COR-L47 (cell line): ENCODE data around the gene CDHR3.
A peak's percentile ranks its signal among the peaks of the same experiment; 100 is the strongest.
"Not testable (repeated sequence)": the region's sequence is repeated elsewhere in the genome, so short reads cannot be mapped to it uniquely, and the experiment has no call there.

Experiments
- DNase-seq: peaks from one replicate; lab custom pipeline; 2025; lab: John Stamatoyannopoulos, UW

The CDHR3 gene, protein sequence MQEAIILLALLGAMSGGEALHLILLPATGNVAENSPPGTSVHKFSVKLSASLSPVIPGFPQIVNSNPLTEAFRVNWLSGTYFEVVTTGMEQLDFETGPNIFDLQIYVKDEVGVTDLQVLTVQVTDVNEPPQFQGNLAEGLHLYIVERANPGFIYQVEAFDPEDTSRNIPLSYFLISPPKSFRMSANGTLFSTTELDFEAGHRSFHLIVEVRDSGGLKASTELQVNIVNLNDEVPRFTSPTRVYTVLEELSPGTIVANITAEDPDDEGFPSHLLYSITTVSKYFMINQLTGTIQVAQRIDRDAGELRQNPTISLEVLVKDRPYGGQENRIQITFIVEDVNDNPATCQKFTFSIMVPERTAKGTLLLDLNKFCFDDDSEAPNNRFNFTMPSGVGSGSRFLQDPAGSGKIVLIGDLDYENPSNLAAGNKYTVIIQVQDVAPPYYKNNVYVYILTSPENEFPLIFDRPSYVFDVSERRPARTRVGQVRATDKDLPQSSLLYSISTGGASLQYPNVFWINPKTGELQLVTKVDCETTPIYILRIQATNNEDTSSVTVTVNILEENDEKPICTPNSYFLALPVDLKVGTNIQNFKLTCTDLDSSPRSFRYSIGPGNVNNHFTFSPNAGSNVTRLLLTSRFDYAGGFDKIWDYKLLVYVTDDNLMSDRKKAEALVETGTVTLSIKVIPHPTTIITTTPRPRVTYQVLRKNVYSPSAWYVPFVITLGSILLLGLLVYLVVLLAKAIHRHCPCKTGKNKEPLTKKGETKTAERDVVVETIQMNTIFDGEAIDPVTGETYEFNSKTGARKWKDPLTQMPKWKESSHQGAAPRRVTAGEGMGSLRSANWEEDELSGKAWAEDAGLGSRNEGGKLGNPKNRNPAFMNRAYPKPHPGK

GRCh38 chr7:105963038-105963667, at the start of gene CDHR3:
Gene CDHR3 (plus strand): TSS chr7:105963264. CDS start chr7:105963319, 55 bp downstream.
- peak; percentile 63 for DNase-seq

DNA sequence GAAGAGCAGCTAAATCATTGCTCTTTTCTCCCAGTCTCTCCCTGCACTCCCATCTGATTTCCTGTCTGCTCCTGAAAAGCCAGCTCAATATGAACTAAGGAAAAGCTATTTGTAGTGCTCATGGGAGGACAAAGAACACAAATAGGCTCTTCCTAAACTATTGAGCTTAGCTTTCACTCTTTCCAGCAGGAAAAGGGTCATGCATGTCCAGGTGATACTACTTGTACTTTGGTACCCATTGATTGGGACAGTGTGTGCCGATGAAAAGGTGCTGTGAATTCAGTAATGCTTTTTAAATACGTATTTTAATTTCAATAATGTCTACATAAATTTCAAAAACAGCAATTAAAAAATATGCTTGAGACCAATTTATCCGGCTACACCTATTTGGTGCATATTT, 49.1 kb upstream of the CDHR3 start:
- DNase-seq: no peak

GRCh38 chr7:105916603-105917002, 46.5 kb upstream of the CDHR3 start:
- no peak for DNase-seq

- no peak for DNase-seq
Measured at GRCh38 chr7:105917659-105918058, 45.4 kb upstream of the CDHR3 start.

GRCh38 chr7:105920766-105921165, 42.3 kb upstream of the CDHR3 start:
- DNase-seq: no peak

- no peak for DNase-seq
Measured at GRCh38 chr7:105924945-105925344, 38.1 kb upstream of the CDHR3 start.

DNA sequence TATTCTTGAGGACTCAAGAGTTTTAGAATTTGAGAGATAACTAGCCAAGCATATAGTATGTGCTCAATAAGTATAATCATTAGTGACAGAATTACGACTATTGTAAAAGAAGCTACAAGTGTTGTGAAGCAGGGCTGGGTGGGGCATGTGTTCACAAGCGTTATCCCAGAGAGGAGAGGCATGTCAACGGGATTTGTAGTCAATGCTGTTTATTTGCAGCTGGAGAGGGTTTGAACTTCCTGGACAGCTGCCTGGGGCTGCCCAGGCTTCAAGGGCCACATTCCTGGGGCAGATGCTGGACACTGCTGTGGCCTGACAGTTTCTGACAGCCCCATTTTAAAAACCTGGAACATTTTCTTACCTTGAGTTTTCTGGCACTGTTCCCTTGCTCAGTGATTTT, 36.9 kb upstream of the CDHR3 start:
- no peak for DNase-seq

DNA sequence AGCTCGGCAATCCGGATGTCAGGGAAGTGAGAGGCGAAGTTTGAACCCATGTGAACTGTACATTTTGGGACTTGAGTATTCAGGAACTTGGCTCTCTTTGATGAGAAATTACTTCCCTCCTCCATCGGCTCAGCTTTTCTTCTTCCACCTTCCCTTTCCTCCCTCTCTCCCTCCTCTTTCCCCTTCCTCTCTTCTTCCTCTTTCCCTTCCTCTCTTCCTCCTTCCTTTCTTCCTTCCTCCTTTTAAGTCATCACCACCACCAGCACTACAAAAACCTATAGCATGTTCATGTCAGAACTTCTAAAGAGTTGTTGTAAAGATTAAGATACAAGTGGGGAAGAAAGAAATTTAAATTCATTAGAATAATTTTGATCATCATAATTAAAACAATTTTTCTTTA, 31.9 kb upstream of the CDHR3 start:
- no peak for DNase-seq

- no peak for DNase-seq
Measured at GRCh38 chr7:105932835-105933477, 30.1 kb upstream of the CDHR3 start.

- DNase-seq: peak; percentile 51
Measured at GRCh38 chr7:105934572-105935185, 28.4 kb upstream of the CDHR3 start.

GRCh38 chr7:105935250-105935649, 27.8 kb upstream of the CDHR3 start:
- peak; percentile 7 for DNase-seq

GRCh38 chr7:105937411-105937810, 25.7 kb upstream of the CDHR3 start:
- no peak for DNase-seq

DNA sequence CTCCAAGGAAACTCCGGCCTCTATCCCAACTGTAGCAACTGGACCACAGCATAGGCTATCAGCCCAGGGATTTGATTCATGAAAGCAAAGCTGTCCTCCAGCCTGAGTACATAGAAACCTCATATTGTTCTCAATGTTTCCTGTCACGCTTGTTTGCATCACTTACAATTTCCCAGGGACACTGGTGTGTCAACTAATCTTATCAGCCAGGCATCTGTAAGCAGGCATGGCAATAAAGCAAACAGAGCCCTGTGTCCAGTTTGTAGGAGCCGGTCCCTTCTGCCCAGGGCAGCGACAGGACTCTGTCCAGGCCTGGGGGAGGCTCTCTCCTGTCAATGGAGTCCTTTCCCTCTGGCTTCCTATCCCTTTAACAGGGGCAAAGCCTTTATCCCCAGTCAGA, 23.0 kb upstream of the CDHR3 start:
- DNase-seq: peak; percentile 35

DNA sequence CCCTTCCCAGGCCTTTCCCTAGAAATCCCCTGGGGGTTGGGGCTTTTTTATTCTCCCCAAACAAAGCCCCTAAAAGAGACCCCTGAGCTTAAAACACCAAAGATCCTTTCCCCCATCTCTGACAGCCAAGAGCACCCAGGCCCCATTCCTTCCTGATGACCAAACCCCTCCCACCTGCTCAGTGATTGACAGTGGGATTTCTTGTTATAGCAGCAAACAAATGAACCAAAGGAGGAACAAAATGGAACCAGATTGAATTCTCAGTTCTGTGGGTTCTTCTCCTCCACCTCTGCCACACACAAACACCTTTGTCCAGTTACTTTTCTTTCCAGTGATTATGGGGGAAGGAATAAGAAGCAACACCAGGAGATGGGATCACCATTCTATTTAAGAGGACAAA, 21.5 kb upstream of the CDHR3 start:
- DNase-seq: no peak

DNA sequence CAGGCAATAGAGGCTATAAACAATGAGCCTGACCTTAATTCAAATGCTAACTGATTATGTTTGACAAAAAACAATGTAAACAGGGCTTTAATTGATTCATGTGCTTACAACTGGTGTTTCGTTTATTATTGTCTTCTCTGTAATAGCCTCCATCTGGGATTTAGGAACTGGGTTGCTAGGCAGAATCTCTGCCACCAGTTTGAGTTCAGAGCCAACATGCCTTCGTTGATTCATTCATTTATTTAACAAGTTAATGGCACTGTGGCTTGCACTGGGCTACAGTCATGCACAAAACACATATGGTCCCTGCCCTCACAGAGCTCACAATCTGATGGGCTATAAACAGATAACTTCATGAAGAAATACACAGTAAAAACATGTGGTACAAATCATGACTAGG, 19.6 kb upstream of the CDHR3 start:
- peak; percentile 5 for DNase-seq

GRCh38 chr7:105945848-105946247, 17.2 kb upstream of the CDHR3 start:
- no peak for DNase-seq

DNA sequence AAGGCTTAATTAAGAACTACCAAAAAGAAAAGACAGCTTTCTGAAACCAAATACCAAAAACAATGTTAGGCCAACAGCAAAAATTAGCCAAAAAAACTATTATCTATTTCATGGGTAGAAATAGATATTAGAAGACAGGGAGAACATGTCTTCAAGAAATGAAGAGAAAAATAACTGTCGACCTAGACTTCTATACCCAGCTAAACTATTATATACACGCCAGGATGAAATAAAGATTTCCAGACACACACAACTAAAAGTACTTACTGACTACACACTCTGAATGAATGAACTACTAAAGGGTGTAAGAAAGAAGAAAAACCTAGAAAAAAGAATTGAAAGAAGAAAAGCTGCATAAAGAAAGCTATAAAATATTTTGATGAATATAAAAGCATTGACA, 11.5 kb upstream of the CDHR3 start:
- DNase-seq: no peak

DNA sequence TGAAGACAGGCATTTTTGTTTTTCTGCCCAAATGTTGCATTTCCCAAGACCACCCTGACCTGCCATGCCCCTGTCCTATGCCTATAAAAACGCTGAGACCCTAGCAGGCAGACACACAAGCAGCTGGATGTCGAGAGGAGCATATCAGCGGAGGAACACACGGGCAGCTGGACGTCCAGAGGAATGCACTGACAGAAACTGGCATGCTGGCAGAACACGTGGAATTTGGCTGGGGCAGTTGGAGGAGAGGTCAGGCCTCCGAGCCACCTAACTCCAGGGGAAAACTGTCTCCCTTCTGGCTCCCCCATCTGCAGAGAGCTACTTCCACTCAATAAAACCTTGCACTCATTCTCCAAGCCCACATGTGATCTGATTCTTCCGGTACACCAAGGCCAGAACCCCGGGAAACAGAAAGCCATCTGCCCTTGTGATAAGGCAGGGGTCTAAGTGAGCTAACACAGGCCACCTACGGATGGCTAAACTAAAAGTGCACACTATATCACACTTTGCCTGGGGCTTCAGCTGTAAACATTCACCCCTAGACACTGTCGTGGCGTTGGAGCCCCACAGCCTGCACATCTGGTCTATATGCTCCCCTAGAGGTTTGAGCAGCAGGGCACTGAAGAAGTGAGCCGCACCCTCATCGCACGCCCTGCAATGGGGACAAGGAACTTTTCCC, 10.0 kb upstream of the CDHR3 start:
- DNase-seq: no peak

- no peak for DNase-seq
Measured at GRCh38 chr7:105954711-105955110, 8.4 kb upstream of the CDHR3 start.

DNA sequence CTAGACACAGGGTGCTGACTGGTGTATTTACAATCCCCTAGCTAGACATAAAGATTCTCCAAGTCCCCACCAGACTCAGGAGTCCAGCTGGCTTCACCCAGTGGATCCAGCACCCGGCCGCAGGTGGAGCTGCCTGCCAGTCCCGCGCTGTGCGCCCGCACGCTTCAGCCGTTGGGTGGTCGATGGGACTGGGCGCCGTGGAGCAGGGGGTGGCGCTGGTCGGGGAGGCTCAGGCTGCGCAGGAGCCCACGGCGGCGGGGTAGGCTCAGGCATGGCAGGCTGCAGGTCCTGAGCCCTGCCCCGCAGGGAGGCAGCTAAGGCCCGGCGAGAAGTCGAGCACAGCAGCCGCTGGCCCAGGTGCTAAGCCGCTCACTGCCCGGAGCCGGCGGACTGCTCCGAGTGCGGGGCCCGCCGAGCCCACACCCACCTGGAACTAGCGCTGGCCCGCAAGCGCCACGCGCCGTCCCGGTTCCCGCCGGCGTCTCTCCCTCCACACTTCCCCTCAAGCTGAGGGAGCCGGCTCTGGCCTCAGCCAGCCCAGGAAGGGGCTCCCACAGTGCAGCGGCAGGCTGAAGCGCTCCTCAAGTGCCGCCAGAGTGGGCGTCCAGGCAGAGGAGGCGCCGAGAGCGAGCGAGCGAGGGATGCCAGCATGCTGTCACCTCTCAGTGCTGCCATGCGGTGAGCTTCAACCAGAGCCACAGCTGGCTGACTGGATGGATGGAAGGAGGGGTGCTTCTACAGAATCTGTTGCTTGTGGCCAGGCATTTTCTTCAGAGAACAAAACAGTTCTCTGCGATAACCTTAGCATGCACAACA, 7.2 kb upstream of the CDHR3 start:
- DNase-seq: not testable (repeated sequence)
